GM13976 (cell line): ENCODE measurements around the gene TGFB1.

Experiments
- DNase-seq: peaks from one replicate; pipeline ENCODE4 v3.0.0; 2012; ENCODE audit warnings: low spot score
- CTCF ChIP-seq: IDR thresholded peaks from 2 replicates; pipeline ENCODE4 v1.5.1; 2012; ENCODE audit warnings: borderline replicate concordance, mild to moderate bottlenecking; ENCODE audit not compliant: insufficient read depth; ENCODE audit errors: extremely low read depth, missing control alignments, control extremely low read depth
- in situ Hi-C: fragments of 300-500 bp; cut with MboI; formaldehyde crosslinking; loops from one replicate; pipeline ENCODE4 v1.12.0; 2022; ENCODE audit warnings: low sequenced_read_pairs, mixed read lengths, inconsistent platforms; ENCODE audit not compliant: unreplicated experiment

Gene TGFB1

GRCh38 chr19:41325947-41326706 lies 27.6 kb downstream of the TGFB1 start:
- in situ Hi-C loops: no loop called here
- TF ChIP-seq CTCF: no peak

GRCh38 chr19:41325640-41325946 lies 28.1 kb downstream of the TGFB1 start:
- in situ Hi-C loops: no loop called here
- DNase-seq: no peak
- no peak for TF ChIP-seq CTCF

More at GRCh38 chr19:41325947-41326706, 27.6 kb downstream of the TGFB1 start:
- peak; percentile 79 for DNase-seq

DNA sequence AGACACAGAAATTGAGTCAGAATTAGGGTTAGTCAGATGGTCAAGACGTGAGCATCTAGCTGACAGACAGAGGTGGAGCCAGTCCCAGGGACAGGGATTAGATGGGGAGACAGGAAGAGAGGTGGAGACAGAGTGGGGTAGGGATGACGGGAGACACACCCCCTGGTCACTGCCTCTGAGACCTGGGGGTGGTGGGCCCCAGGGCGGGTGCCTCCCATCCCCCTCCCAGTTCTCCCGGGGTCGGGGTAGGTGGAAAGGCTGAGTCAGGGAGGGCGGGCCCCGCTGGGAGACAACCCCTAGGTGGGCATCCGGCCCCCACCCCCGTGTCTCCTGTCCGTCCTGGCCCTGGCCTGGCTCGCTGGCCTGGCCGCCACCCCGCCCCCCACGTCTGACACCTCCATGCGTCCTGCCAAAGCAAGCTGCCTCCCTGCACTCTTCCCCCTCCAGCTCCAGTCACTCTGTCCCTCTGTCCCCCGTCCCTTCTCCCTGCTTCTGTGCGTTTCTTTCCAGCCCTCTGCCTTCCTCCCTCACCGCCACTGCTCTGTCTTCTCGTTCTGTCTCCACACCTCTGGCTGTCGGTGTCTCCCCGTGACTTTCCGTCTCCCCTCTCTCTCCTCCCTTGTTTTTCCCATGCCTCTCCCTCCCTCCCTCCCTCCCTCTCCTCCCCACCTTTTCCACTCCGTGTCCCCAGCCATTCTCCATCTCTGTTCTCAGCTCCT lies 28.6 kb downstream of the TGFB1 start:
- in situ Hi-C loops: no loop called here
- no peak for DNase-seq

DNA sequence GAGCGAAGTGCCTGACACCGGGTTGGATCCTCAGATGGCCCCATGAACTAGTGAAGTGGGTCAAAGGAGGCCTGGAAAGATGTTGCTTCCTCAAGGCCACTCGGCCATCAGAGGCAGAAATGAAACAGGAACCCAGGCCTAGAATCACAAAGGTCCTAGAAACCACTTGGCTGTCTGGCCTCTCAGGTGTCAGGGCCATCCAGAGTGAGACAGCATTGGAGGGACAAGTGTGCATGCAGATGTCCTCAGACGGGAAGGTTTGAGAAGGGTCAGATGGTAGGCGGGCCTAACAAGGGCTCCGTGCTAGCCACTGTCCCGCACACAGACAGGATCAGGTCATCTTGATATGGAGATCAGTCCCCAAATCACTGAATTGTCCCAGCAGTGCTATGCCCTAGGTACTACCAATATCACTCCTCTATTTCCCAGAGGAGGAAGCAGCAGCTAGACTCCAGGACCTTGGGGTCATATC lies 29.5 kb downstream of the TGFB1 start:
- in situ Hi-C loops: no loop called here
- TF ChIP-seq CTCF: no peak

More for the DNA sequence above, 28.6 kb downstream of the TGFB1 start:
- no peak for TF ChIP-seq CTCF

GRCh38 chr19:41323430-41324125 lies 30.1 kb downstream of the TGFB1 start:
- in situ Hi-C loops: no loop called here
- DNase-seq: no peak

More for the DNA sequence above, 29.5 kb downstream of the TGFB1 start:
- DNase-seq: no peak

GRCh38 chr19:41323023-41323422 lies 30.7 kb downstream of the TGFB1 start:
- TF ChIP-seq CTCF: no peak
- no peak for DNase-seq
- in situ Hi-C loops: no loop called here

More at GRCh38 chr19:41323430-41324125, 30.1 kb downstream of the TGFB1 start:
- TF ChIP-seq CTCF: no peak
